ENCODE data around the gene EXOC4.
"Not testable (repeated sequence)": the region's sequence is repeated elsewhere in the genome, so short reads cannot be mapped to it uniquely, and the experiment has no call there.

EXOC4 gene

GRCh38 chr7:133313575-133313974 lies 60.7 kb downstream of the EXOC4 start:
- in situ Hi-C loops (cut with HindIII; ENCODE audit: low sequenced_read_pairs): no loop called here

- in situ Hi-C loops (cut with HindIII; ENCODE audit: low sequenced_read_pairs): no loop called here
Observed at GRCh38 chr7:133314084-133314483, 61.2 kb downstream of the EXOC4 start.

DNA sequence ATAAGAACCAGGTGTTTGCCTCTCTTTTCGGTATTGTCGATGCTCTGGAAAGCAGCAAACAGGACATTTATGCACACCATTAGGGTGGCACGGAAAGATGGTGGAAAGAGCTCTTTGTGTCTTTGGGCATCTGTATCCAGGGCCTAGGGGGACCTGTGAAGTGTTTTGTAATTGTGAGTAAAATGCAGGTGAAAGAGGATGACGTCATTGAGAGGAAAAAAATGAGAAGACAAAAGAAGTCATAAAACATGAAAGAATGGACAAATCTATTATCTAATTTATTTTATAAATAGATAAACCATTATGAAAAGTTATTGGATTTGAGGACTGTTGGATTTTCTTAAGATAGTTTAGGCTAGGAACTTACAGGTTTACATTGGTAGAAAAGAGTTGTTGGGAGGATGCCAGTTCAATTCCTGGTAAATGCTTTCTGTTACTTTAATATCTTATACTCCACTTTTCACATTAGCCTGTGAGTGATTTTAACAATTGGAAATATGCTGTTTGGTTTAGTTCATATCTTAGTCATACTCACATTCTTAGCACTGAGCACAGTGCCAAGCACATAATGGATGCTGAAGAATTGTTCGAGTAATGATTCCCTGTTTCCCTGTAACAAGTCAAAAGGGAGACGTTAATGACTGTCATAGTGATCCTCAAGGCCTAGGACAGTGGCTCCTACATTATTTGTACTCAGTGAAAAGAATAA lies 62.6 kb downstream of the EXOC4 start:
- in situ Hi-C loops (cut with HindIII; ENCODE audit: low sequenced_read_pairs): no loop called here

- in situ Hi-C loops (cut with HindIII; ENCODE audit: low sequenced_read_pairs): no loop called here
Observed at GRCh38 chr7:133319842-133320241, 67.0 kb downstream of the EXOC4 start.

DNA sequence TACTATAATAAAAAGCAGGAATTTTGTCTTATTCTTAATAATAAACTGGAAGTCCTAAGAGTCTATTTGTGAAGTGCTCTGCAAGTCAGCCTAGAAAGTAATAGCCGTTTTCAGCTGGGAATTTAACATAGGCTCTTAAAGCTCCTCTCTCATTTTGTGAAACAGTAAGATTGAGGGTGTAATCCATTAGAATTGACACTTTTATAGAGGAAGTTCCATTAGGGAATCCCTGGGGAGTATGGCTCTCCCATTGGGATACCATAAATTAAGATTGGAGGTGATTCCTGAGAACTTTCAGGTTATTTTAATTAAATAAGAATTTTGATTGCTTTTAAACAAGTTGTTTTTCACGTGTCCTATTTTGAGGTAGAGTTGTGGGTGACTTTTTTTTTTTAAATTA lies 68.0 kb downstream of the EXOC4 start:
- in situ Hi-C loops (cut with HindIII; ENCODE audit: low sequenced_read_pairs): no loop called here

DNA sequence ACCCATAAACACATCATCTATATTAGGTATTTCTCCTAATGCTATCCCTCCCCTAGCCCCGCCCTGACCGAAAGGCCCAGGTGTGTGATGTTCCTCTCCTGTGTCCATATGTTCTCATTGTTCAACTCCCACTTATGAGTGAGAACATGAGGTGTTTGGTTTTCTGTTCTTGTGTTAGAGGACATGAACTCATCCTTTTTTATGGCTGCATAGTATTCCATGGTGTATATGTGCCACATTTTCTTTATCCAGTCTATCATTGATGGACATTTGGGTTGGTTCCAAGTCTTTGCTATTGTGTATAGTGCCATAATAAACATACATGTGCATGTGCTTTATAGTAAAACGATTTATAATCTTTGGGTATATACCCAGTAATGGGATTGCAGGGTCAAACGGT lies 68.5 kb downstream of the EXOC4 start:
- in situ Hi-C loops (cut with HindIII; ENCODE audit: low sequenced_read_pairs): not testable (repeated sequence)

- in situ Hi-C loops (cut with HindIII; ENCODE audit: low sequenced_read_pairs): not testable (repeated sequence)
Observed at GRCh38 chr7:133326745-133327144, 73.9 kb downstream of the EXOC4 start.

- in situ Hi-C loops (cut with HindIII; ENCODE audit: low sequenced_read_pairs): not testable (repeated sequence)
Observed at GRCh38 chr7:133328021-133328420, 75.1 kb downstream of the EXOC4 start.

- in situ Hi-C loops (cut with HindIII; ENCODE audit: low sequenced_read_pairs): no loop called here
Observed at GRCh38 chr7:133330085-133330484, 77.2 kb downstream of the EXOC4 start.

DNA sequence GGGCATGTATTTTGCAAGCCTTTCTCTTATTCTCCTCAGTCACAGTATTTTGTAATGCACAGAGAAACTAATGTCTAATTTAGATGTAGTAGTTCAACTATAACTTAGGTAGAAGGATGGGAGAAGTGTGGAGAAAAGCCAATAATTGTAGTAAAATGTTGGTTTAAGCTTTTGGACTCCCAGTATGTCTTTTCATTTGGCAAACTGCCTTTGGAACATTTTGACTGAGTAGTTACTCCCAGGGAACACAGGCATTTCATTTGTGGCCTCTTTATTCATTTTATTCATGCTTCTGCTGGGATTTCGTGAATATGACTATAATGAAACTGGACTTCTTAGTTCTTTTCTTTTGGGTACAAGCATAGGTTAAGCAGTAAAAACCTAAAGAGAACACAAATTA lies 79.0 kb downstream of the EXOC4 start:
- in situ Hi-C loops (cut with HindIII; ENCODE audit: low sequenced_read_pairs): no loop called here

- in situ Hi-C loops (cut with HindIII; ENCODE audit: low sequenced_read_pairs): no loop called here
Observed at GRCh38 chr7:133339772-133340171, 86.9 kb downstream of the EXOC4 start.

- in situ Hi-C loops (cut with HindIII; ENCODE audit: low sequenced_read_pairs): no loop called here
Observed at GRCh38 chr7:133344275-133344674, 91.4 kb downstream of the EXOC4 start.

DNA sequence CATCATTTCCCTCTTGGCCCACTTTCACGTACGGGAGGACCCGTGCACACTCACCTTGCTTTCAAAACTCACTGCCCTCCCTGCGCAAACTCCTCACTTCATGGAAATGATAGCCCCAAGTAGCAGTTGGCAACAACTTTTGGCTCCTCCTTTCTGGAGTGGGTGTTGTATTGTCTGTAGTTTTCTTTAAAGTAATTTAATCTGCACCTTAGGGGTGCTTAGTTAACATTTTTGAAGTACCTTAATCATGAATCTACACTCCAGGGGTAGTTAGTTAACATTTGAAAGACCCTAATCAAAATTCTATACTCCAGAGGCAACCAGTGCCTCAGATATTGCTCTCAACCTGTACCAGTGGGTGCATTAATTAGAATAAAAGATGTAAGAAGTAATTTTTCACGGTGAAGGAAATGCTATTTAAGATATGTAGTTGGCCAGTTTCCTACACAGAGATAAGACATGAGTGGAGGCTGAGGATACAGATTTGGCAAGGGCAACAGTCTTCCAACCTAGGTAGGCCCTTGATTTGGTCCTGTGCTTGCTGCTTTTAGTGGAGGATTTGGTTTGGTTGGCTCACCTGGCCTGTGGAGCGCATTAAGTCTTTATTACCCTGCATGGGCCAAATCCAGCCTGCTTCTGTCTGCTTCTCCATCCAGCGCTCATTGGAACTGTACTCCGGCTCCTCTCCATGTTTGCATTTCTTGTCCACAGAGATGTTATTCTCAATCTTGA lies 93.0 kb downstream of the EXOC4 start:
- in situ Hi-C loops (cut with HindIII; ENCODE audit: low sequenced_read_pairs): no loop called here

GRCh38 chr7:133348250-133348649 lies 95.4 kb downstream of the EXOC4 start:
- in situ Hi-C loops (cut with HindIII; ENCODE audit: low sequenced_read_pairs): no loop called here

DNA sequence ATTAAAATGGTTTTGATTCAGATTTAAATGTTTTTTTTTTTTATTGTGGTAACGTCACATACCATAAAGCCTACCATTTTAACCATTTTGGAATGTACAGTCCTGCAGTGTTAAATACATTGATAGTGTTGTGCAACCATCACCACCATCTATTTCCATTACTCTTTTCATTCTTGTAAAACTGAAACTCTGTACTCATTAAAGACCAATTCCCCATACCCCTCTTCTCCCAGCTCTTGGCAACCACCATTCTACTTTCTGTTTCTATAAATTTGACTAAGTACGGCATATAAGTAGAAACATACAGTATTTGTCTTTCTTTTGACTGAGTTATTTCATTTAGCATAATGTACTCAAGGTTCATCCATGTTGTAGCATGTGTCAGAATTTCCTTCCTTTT lies 96.2 kb downstream of the EXOC4 start:
- in situ Hi-C loops (cut with HindIII; ENCODE audit: low sequenced_read_pairs): no loop called here

- in situ Hi-C loops (cut with HindIII; ENCODE audit: low sequenced_read_pairs): no loop called here
Observed at GRCh38 chr7:133352430-133352829, 99.6 kb downstream of the EXOC4 start.

DNA sequence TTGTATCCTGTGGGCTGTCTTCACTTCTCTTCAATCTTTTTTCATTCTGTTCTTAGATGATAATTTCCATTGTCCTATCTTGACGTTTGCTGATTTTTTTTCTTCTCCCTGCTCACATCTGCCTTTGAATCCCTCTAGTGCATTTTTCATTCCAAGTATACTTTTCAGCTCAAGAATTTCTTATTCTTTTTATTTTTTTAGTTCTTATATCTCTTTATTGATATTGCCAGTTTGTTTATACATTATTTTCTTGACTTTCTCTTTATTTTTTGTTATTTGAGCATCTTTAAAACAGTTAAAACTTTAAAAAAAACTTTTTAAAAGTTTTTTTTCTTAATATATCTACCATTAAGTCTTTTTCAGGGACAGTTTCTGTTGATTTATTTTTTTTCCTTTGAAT lies 100.9 kb downstream of the EXOC4 start:
- in situ Hi-C loops (cut with HindIII; ENCODE audit: low sequenced_read_pairs): no loop called here

DNA sequence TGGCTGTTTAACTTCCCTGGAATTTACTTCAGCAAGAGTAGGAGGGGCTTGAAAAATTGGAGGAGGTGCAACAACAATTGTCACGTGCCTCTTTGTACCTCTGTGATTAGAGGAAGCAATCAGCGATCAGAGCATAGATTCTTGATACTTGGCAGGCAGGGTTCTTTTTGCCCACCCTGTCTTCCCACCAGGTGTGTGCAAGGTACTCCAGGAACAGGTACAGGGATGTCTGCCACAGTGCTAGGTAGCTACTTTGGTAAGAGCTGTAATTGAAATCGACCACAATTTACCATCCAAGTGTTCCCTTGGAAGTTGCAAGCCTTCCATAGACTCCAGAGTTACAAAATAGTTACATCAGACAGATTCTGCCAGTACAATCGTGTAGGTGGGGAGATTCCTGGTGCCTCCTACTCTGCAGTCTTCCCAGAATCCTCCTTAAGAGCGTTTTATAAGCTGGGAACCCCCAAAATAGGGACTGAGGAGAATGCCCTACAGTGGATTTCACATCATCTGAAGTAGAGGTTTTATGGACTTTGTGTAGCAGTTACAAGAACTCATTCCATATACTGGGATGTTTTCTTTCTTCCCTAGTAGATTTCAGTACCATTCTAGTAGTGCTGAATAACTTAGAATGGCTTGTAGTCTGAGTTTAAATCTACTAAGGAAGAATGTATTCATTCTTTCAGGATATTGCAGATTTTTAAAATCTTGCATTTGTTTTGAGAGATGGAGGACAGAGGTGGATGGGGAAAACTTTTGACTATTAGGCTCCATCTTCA lies 101.9 kb downstream of the EXOC4 start:
- in situ Hi-C loops (cut with HindIII; ENCODE audit: low sequenced_read_pairs): no loop called here

- in situ Hi-C loops (cut with HindIII; ENCODE audit: low sequenced_read_pairs): no loop called here
Observed at GRCh38 chr7:133355325-133355708, 102.4 kb downstream of the EXOC4 start.

DNA sequence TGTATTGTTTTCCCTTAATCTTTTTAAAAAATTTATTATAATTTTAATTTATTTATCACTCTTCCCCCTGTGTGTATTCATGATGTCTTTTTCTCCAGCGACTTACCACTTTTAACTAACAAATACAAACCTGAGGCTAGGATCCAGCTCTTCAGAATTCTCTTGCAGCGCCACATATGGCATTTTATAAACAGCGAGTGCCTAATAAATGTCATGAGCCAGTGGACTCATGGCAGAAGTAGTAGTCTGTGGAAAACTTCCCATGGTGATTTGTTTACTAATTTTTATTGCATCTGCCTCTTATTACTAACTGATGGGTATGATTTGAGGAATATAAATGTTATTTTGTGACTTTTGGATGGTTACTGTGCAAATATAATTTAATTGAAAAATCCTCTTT lies 102.9 kb downstream of the EXOC4 start:
- in situ Hi-C loops (cut with HindIII; ENCODE audit: low sequenced_read_pairs): no loop called here

DNA sequence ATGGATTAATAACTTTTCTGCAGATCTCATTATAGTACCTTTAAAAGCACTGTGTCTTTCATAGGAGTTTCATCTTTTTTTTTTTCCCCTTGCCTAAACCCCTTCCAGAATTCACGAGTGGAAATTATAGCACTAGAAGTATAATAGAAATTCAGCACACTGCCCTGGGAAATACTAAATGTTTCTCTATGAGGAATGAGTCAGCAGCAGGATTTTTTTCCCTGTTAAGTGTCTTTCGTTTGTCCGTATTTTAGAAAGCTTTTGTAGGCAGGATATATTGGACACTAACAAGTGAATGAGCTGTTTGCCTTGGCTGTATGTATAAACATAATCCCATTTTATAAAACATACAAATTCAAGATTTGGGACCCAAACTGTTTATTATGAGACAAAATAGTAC lies 105.8 kb downstream of the EXOC4 start:
- in situ Hi-C loops (cut with HindIII; ENCODE audit: low sequenced_read_pairs): no loop called here

GRCh38 chr7:133359449-133359848 lies 106.6 kb downstream of the EXOC4 start:
- in situ Hi-C loops (cut with HindIII; ENCODE audit: low sequenced_read_pairs): no loop called here

Measured in endothelial cell of hepatic sinusoid (primary cell).